DOHH2 (cell line): Measurements from ENCODE around the gene ZSCAN22.
A peak's percentile ranks its signal among the peaks of the same experiment; 100 is the strongest.
"Not testable (repeated sequence)": the region's sequence is repeated elsewhere in the genome, so short reads cannot be mapped to it uniquely, and the experiment has no call there.

Source experiments
- H3F3A ChIP-seq: fragments of 200-600 bp; sonication (generic), shearing (Covaris generic); 2 replicates; pipeline ENCODE4 v1.6.0; 2016; ENCODE audit warnings: antibody characterized with exemption, mild to moderate bottlenecking; ENCODE audit not compliant: control insufficient read depth, insufficient read depth
- H3K27ac ChIP-seq: fragments of 200-600 bp; sonication (generic); 2 replicates; pipeline ENCODE4 v1.5.1; 2014; ENCODE audit warnings: low read depth, mild to moderate bottlenecking, low read length, moderate library complexity
- H3K27me3 ChIP-seq: fragments of 200-600 bp; sonication (generic); 2 replicates; pipeline ENCODE4 v1.6.1; 2014; ENCODE audit warnings: mild to moderate bottlenecking, low read length, mixed read lengths; ENCODE audit not compliant: control insufficient read depth
- H3K36me3 ChIP-seq: fragments of 200-600 bp; sonication (generic); 2 replicates; pipeline ENCODE4 v1.6.1; 2014; ENCODE audit warnings: mild to moderate bottlenecking, low read length, moderate library complexity, mixed read lengths; ENCODE audit not compliant: control insufficient read depth
- H3K4me1 ChIP-seq: fragments of 200-600 bp; sonication (generic); 2 replicates; pipeline ENCODE4 v1.6.1; 2014; ENCODE audit warnings: mild to moderate bottlenecking, low read length, mixed read lengths; ENCODE audit not compliant: control insufficient read depth
- H3K4me2 ChIP-seq: fragments of 200-600 bp; sonication (generic); 2 replicates; pipeline ENCODE4 v1.6.0; 2014; ENCODE audit warnings: mild to moderate bottlenecking, low read length, moderate library complexity
- H3K4me3 ChIP-seq: fragments of 200-600 bp; sonication (generic); 2 replicates; pipeline ENCODE4 v1.5.1; 2014; ENCODE audit warnings: mild to moderate bottlenecking, low read length, mixed read lengths
- H3K79me2 ChIP-seq: fragments of 200-600 bp; sonication (generic); 2 replicates; pipeline ENCODE4 v1.6.1; 2014; ENCODE audit warnings: mild to moderate bottlenecking, low read length, mixed read lengths; ENCODE audit not compliant: control insufficient read depth
- H3K9me2 ChIP-seq: fragments of 200-600 bp; sonication (generic); replicated peaks from 2 replicates; pipeline ENCODE4 v1.6.1; 2014; ENCODE audit warnings: mild to moderate bottlenecking, low read length, mixed read lengths; ENCODE audit not compliant: control insufficient read depth
- H3K9me3 ChIP-seq: fragments of 200-600 bp; sonication (generic); 2 replicates; pipeline ENCODE4 v1.6.1; 2014; ENCODE audit warnings: antibody characterized with exemption, low read length, mixed read lengths; ENCODE audit not compliant: control insufficient read depth, insufficient read depth
- H4K20me1 ChIP-seq: fragments of 200-600 bp; sonication (generic); 2 replicates; pipeline ENCODE4 v1.6.0; 2014; ENCODE audit warnings: low read depth, mild to moderate bottlenecking, antibody characterized with exemption, low read length, moderate library complexity; ENCODE audit not compliant: control insufficient read depth, insufficient read depth
- EZH2phosphoT487 ChIP-seq: fragments of 200-600 bp; sonication (generic); IDR thresholded peaks from 2 replicates; pipeline ENCODE4 v1.6.1; 2017; ENCODE audit warnings: borderline replicate concordance, mild to moderate bottlenecking, antibody characterized with exemption, low read length, moderate library complexity, mixed read lengths
- TF ChIP-seq, protein P1 (sequence below): fragments of 200-600 bp; sonication (generic); IDR thresholded peaks from one replicate; pipeline ENCODE4 v1.5.1; 2014; ENCODE audit warnings: antibody characterized with exemption, mild to moderate bottlenecking, low read depth, low read length; ENCODE audit not compliant: poor library complexity, severe bottlenecking

The ZSCAN22 gene

DNA sequence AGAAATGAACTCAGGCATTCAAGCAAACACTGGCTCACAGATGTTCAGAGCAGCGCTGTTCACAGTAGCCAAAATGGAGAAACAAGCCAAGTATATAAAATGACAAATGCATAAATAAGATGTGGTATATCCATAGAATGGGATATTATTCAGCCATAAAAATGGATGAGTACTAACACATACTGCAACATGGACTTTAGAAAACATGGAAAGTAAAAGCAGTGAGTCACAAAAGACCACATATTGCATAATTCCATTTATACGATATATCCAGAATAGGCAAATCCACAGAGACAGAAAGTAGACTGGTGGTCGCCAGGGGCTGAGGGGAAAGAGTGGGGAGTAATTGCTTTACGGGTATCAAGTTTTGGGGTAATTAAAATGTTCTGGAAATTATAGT lies 47.4 kb downstream of the ZSCAN22 start:
- Histone ChIP-seq H3F3A (0 out of 2 replicates have a peak, but pooled peaks cover 2% of the 10 kb centered on the region), H3K79me2 (peaks cover 2% of the 10 kb centered on the region), H3K4me1 (peaks cover 4% of the 10 kb centered on the region), H3K4me3 (no peak overlapping the region), H3K4me2 (no peak overlapping the region), H3K36me3 (no peaks in the 10 kb centered on the region), H3K9me3 (no peaks in the 10 kb centered on the region), H3K9me2 (no peaks in the 10 kb centered on the region), H4K20me1 (no peaks in the 10 kb centered on the region), H3K27ac (no peak overlapping the region), H3K27me3 (no peaks in the 10 kb centered on the region)
- TF ChIP-seq, protein P1, sequence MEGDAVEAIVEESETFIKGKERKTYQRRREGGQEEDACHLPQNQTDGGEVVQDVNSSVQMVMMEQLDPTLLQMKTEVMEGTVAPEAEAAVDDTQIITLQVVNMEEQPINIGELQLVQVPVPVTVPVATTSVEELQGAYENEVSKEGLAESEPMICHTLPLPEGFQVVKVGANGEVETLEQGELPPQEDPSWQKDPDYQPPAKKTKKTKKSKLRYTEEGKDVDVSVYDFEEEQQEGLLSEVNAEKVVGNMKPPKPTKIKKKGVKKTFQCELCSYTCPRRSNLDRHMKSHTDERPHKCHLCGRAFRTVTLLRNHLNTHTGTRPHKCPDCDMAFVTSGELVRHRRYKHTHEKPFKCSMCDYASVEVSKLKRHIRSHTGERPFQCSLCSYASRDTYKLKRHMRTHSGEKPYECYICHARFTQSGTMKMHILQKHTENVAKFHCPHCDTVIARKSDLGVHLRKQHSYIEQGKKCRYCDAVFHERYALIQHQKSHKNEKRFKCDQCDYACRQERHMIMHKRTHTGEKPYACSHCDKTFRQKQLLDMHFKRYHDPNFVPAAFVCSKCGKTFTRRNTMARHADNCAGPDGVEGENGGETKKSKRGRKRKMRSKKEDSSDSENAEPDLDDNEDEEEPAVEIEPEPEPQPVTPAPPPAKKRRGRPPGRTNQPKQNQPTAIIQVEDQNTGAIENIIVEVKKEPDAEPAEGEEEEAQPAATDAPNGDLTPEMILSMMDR: no peak
- no peak for TF ChIP-seq EZH2phosphoT487

GRCh38 chr19:58376724-58377123 lies 49.9 kb downstream of the ZSCAN22 start:
- not testable (repeated sequence) for H3K27me3 ChIP-seq, H3K9me2 ChIP-seq, H4K20me1 ChIP-seq, H3K4me2 ChIP-seq, H3F3A ChIP-seq, H3K9me3 ChIP-seq, H3K4me3 ChIP-seq, H3K27ac ChIP-seq, H3K36me3 ChIP-seq
- Histone ChIP-seq H3K79me2 (peaks cover 18% of the 10 kb centered on the region), H3K4me1 (peaks cover 15% of the 10 kb centered on the region)

DNA sequence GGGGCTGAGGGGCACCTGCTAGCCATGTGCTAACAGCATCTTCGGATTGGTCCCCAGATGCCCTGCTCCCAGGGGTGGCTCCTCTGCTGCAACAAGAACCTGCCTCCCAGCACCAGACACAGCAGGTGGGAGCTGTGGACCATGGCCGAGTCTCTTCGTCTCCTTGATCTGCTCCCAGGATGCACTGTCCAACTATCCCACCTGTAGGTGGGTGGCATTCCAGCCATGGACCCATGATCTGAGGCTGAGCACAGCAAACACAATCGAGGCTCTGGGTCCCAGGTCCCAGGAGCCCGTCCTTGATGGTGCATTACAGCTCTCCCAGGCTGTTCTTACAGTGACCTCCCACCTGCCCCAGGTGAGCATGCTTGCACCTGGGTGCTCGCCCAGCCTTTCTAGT lies 52.5 kb downstream of the ZSCAN22 start:
- peak overlapping the region; percentile 75 for H3K4me3 ChIP-seq
- no peaks in the 10 kb centered on the region for H3K27me3 ChIP-seq
- H3K36me3 ChIP-seq: no peaks in the 10 kb centered on the region
- H3K9me2 ChIP-seq: no peaks in the 10 kb centered on the region
- H3K27ac ChIP-seq: no peak overlapping the region
- H3K79me2 ChIP-seq: peaks cover 26% of the 10 kb centered on the region
- no peaks in the 10 kb centered on the region for H3F3A ChIP-seq
- H3K4me1 ChIP-seq: peaks cover 27% of the 10 kb centered on the region
- H3K9me3 ChIP-seq: no peaks in the 10 kb centered on the region
- TF ChIP-seq, protein P1: no peak
- TF ChIP-seq EZH2phosphoT487: no peak
- H4K20me1 ChIP-seq: no peaks in the 10 kb centered on the region
- H3K4me2 ChIP-seq: peak overlapping the region; percentile 82

- Histone ChIP-seq H3K9me2 (no peaks in the 10 kb centered on the region), H3K4me1 (peaks cover 28% of the 10 kb centered on the region), H3F3A (no peaks in the 10 kb centered on the region), H3K27me3 (no peaks in the 10 kb centered on the region), H3K4me2 (peak overlapping the region; percentile 82), H4K20me1 (no peaks in the 10 kb centered on the region), H3K4me3 (peak overlapping the region; percentile 75), H3K27ac (peak overlapping the region; percentile 67), H3K36me3 (no peaks in the 10 kb centered on the region), H3K9me3 (no peaks in the 10 kb centered on the region), H3K79me2 (peaks cover 28% of the 10 kb centered on the region)
- no peak for TF ChIP-seq EZH2phosphoT487
- TF ChIP-seq, protein P1: no peak
These were observed 53.4 kb downstream of the ZSCAN22 start for GRCh38 chr19:58380037-58380661.
